GM12878 (cell line): ENCODE data around the gene ASAH2. TPM values are rescaled to one million over a fixed set of nuclear protein-coding genes. Genes with fewer than 3 reads are reported as not detected.
A peak's percentile ranks its signal among the peaks of the same experiment; 100 is the strongest.

Source experiments
- ATAC-seq: fragments of 200-7000 bp; cut with Tn5 transposase; 3 replicates; pipeline ENCODE4 v1.9.1; 2020; ENCODE audit warnings: mild to moderate bottlenecking, moderate library complexity
- BruUV-seq: library from RNA; stranded (reverse); fragments of 400-500 nt; replicated peaks from 2 replicates; lab custom pipeline; 2021; lab: Mats Ljungman, UMichigan
- CTCF ChIA-PET: fragments of 300-600 bp; sonication (Branson Sonifier 250); formaldehyde crosslinking; extraction: SDS; loops from one replicate; lab custom pipeline; 2021; ENCODE audit warnings: inconsistent platforms; lab: Yijun Ruan, JAX
- POLR2A ChIA-PET: fragments of 350-600 bp; formaldehyde crosslinking; extraction: SDS; loops from one replicate; lab custom pipeline; 2021; ENCODE audit warnings: inconsistent platforms; lab: Charles Lee
- RAD21 ChIA-PET: fragments of 300-600 bp; sonication (Branson Sonifier 250); formaldehyde crosslinking; loops from one replicate; lab custom pipeline; 2023; ENCODE audit warnings: antibody characterized with exemption; ENCODE audit not compliant: unreplicated experiment; lab: Charles Lee
- SMC1A ChIA-PET: fragments of 300-600 bp; sonication (Branson Sonifier 250); formaldehyde crosslinking; loops from one replicate; lab custom pipeline; 2023; ENCODE audit not compliant: unreplicated experiment, uncharacterized antibody; lab: Charles Lee
- DNase-seq: peaks from one replicate; pipeline ENCODE4 v3.0.0-alpha.2; 2011; ENCODE audit warnings: low read depth, low spot score
- FAIRE-seq: peaks from 3 replicates; lab custom pipeline; 2011; peaks lifted over from hg19 to GRCh38; lab: Jason Lieb, UNC
- H2AFZ ChIP-seq: 2 replicates; pipeline ENCODE4 v1.6.0; 2011; ENCODE audit warnings: low read depth, low read length, control low read depth; ENCODE audit not compliant: control insufficient read depth
- H3K27ac ChIP-seq: 2 replicates; pipeline ENCODE4 v1.5.1; 2011; ENCODE audit warnings: control low read depth; ENCODE audit not compliant: control insufficient read depth, insufficient read depth
- H3K27me3 ChIP-seq, 2 experiments: replicated peaks in 1 of 2; 2 replicates each; pipeline versions ENCODE4 v1.6.0 to v1.6.1; 2011; ENCODE audit warnings: low read length in 1 of 2; ENCODE audit not compliant: control insufficient read depth in 2 of 2, insufficient read depth in 2 of 2
- H3K36me3 ChIP-seq, 2 experiments: 2 replicates each; pipeline ENCODE4 v1.5.1; 2011; ENCODE audit warnings: low read length in 1 of 2; ENCODE audit not compliant: control insufficient read depth in 2 of 2, insufficient read depth in 2 of 2
- H3K4me1 ChIP-seq: 2 replicates; pipeline ENCODE4 v1.6.1; 2011; ENCODE audit warnings: mild to moderate bottlenecking, low read length, moderate library complexity, mixed read lengths; ENCODE audit not compliant: control insufficient read depth, insufficient read depth
- H3K4me2 ChIP-seq: 2 replicates; pipeline ENCODE4 v1.6.0; 2011; ENCODE audit warnings: control low read depth; ENCODE audit not compliant: control insufficient read depth, insufficient read depth
- H3K4me3 ChIP-seq: fragments of 200-600 bp; sonication (generic); 2 replicates; pipeline ENCODE4 v1.5.1; 2016
- H3K79me2 ChIP-seq: 2 replicates; pipeline ENCODE4 v1.6.0; 2011; ENCODE audit warnings: low read length; ENCODE audit not compliant: control insufficient read depth, insufficient read depth
- H3K9ac ChIP-seq: 2 replicates; pipeline ENCODE4 v1.8.0; 2011; ENCODE audit warnings: low read length, control low read depth, mixed read lengths; ENCODE audit not compliant: control insufficient read depth, insufficient read depth
- H3K9me3 ChIP-seq: replicated peaks from 3 replicates; pipeline ENCODE4 v1.5.1; 2011; ENCODE audit warnings: mild to moderate bottlenecking, low read length; ENCODE audit not compliant: control insufficient read depth, insufficient read depth
- H4K20me1 ChIP-seq: 2 replicates; pipeline ENCODE4 v1.6.0; 2011; ENCODE audit not compliant: control insufficient read depth, insufficient read depth
- E2F8 ChIP-seq: fragments of 450-650 bp; IDR thresholded peaks from 2 replicates; pipeline ENCODE4 v1.6.1; 2018; ENCODE audit warnings: mild to moderate bottlenecking, low read depth, moderate library complexity; ENCODE audit not compliant: partially characterized antibody
- EGR1 ChIP-seq, 2 experiments: IDR thresholded peaks; 1 replicate in 1 of 2; 2 replicates in 1 of 2; pipeline ENCODE4 v1.6.1; 2011 to 2012; ENCODE audit warnings: low read depth in 2 of 2, low read length in 2 of 2, borderline replicate concordance in 1 of 2, mild to moderate bottlenecking in 1 of 2, moderate library complexity in 1 of 2
- PKNOX1 ChIP-seq: fragments of 450-650 bp; IDR thresholded peaks from 2 replicates; pipeline ENCODE4 v1.6.1; 2016; ENCODE audit warnings: mild to moderate bottlenecking
- RFX5 ChIP-seq: IDR thresholded peaks from 2 replicates; pipeline ENCODE4 v1.6.1; 2011; ENCODE audit warnings: low read depth, low read length, improper control_type of control experiment
- SIN3A ChIP-seq: IDR thresholded peaks from 2 replicates; pipeline ENCODE4 v1.6.1; 2012; ENCODE audit warnings: low read depth, low read length, improper control_type of control experiment
- TAF1 ChIP-seq: IDR thresholded peaks from 2 replicates; pipeline ENCODE4 v1.6.1; 2011; ENCODE audit warnings: mild to moderate bottlenecking, low read depth, low read length, borderline replicate concordance
- ZBTB4 ChIP-seq: fragments of 450-650 bp; formaldehyde crosslinking; IDR thresholded peaks from 2 replicates; pipeline ENCODE4 v1.4.0; 2022; ENCODE audit warnings: mild to moderate bottlenecking, moderate library complexity
- WGBS: methylation state at CpG from one replicate; pipeline ENCODE4 v1.1.6; 2016; ENCODE audit warnings: low lambda C conversion rate; ENCODE audit not compliant: insufficient replicate concordance, insufficient coverage; ENCODE audit errors: missing lambda C conversion rate; 5-methylcytosine and 5-hydroxymethylcytosine counted together
- in situ Hi-C: fragments of 300-500 bp; cut with MboI; formaldehyde crosslinking; loops from 9 replicates; pipeline ENCODE4 v1.14.3; 2018; ENCODE audit warnings: mixed read lengths
- intact Hi-C: fragments of 100-400 bp; cut with micrococcal nuclease; formaldehyde crosslinking; loops from one replicate; pipeline ENCODE4 v1.14.2; 2022; ENCODE audit not compliant: unreplicated experiment
- polyA plus RNA-seq, 11 experiments: library from polyadenylated mRNA; depleted of rRNA in 4 of 11; unstranded in 6 of 11; stranded (reverse) in 5 of 11; fragments of >200 nt; fragmentation: Nextera tagmentation in 4 of 11; fragmentation: Illumina TruSeq in 1 of 11; extraction: Ambion mirVana in 4 of 11; extraction: Trizol in 1 of 11; gene quantifications; 1 replicate in 1 of 11; 2 replicates in 10 of 11; pipeline versions ENCODE4 v1.2.1 to v1.2.3, GENCODE V29; 2011 to 2016; ENCODE audit warnings: inconsistent platforms in 2 of 11, missing spikeins in 2 of 11, low read depth in 1 of 11
- total RNA-seq, 4 experiments: library from RNA; depleted of rRNA in 3 of 4; stranded (reverse); fragments of >200 nt in 3 of 4; fragmentation: Illumina TruSeq in 1 of 4; extraction: Trizol in 1 of 4; gene quantifications; 2 replicates each; pipeline versions ENCODE4 v1.2.1 to v1.2.3, GENCODE V29; 2013 to 2021
- TF ChIP-seq, protein P1 (sequence below): fragments of 150-350 bp; IDR thresholded peaks from 2 replicates; pipeline ENCODE4 v1.6.1; 2016; ENCODE audit warnings: low read depth, low read length

Gene ASAH2
- total and polyA plus RNA-seq, 10 of the 15 experiments (the other 5 are each of a cell fraction or from before 2014, with no cell fraction given), result 0.23 to 2.3 (median 1.1) TPM

- TF ChIP-seq ZBTB4, result no peak
- peak; percentile 66 for TF ChIP-seq PKNOX1
- TF ChIP-seq TAF1, result no peak
Measured at GRCh38 chr10:50250096-50250854, 1.0 kb downstream of the ASAH2 start (continued).

- intact Hi-C loops, result no loop called here
- Histone ChIP-seq H3K9ac (no peak overlapping the region), H4K20me1 (no peaks in the 10 kb centered on the region), H3K4me1 (no peaks in the 10 kb centered on the region)
- CTCF ChIA-PET, result interaction anchor here (0.8 to 2.6 kb wide), 2 partner anchors 12 to 27 kb away, joined by 4 to 6 read pairs; no protein-coding TSS in a partner anchor
- BruUV-seq, result no TSS peak
- FAIRE-seq, result no peak
- TF ChIP-seq RFX5 (no peak), E2F8 (no peak), SIN3A (no peak), EGR1 (IDR thresholded peaks at IDR 0.05; ENCODE audit: borderline replicate concordance in 1 of 2, low read depth in 2 of 2, low read length in 2 of 2) (no peak)
- TF ChIP-seq, protein P1, sequence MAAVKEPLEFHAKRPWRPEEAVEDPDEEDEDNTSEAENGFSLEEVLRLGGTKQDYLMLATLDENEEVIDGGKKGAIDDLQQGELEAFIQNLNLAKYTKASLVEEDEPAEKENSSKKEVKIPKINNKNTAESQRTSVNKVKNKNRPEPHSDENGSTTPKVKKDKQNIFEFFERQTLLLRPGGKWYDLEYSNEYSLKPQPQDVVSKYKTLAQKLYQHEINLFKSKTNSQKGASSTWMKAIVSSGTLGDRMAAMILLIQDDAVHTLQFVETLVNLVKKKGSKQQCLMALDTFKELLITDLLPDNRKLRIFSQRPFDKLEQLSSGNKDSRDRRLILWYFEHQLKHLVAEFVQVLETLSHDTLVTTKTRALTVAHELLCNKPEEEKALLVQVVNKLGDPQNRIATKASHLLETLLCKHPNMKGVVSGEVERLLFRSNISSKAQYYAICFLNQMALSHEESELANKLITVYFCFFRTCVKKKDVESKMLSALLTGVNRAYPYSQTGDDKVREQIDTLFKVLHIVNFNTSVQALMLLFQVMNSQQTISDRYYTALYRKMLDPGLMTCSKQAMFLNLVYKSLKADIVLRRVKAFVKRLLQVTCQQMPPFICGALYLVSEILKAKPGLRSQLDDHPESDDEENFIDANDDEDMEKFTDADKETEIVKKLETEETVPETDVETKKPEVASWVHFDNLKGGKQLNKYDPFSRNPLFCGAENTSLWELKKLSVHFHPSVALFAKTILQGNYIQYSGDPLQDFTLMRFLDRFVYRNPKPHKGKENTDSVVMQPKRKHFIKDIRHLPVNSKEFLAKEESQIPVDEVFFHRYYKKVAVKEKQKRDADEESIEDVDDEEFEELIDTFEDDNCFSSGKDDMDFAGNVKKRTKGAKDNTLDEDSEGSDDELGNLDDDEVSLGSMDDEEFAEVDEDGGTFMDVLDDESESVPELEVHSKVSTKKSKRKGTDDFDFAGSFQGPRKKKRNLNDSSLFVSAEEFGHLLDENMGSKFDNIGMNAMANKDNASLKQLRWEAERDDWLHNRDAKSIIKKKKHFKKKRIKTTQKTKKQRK, result no peak
- TF ChIP-seq, all 136 proteins: peak for 0
- Histone ChIP-seq H3K4me3 (no peak overlapping the region), H2AFZ (no peak overlapping the region), H3K27ac (no peak overlapping the region), H3K36me3 (no peaks in the 10 kb centered on the region), H3K9me3 (no peaks in the 10 kb centered on the region), H3K79me2 (no peaks in the 10 kb centered on the region), H3K27me3 (peaks cover 0 to 6% of the 10 kb centered on the region in 2 experiments; a peak in 3 of 4 replicates), H3K4me2 (no peak overlapping the region)
- SMC1A ChIA-PET, result interaction anchor here (0.8 to 1.8 kb wide), 3 partner anchors 9 to 26 kb away, joined by 4 read pairs; no protein-coding TSS in a partner anchor
- RAD21 ChIA-PET, result no interaction called here
- ATAC-seq, result no peak
- POLR2A ChIA-PET, result no interaction called here
- DNase-seq, result no peak
- 33% methylated on average over 5 of the region's 5 CpGs for WGBS
- in situ Hi-C loops, result no loop called here
Measured at GRCh38 chr10:50248598-50248997, 2.7 kb downstream of the ASAH2 start.
